ENCODE data around the gene GIMAP8.
"Not testable (repeated sequence)": the region's sequence is repeated elsewhere in the genome, so short reads cannot be mapped to it uniquely, and the experiment has no call there.

GIMAP8 gene

DNA sequence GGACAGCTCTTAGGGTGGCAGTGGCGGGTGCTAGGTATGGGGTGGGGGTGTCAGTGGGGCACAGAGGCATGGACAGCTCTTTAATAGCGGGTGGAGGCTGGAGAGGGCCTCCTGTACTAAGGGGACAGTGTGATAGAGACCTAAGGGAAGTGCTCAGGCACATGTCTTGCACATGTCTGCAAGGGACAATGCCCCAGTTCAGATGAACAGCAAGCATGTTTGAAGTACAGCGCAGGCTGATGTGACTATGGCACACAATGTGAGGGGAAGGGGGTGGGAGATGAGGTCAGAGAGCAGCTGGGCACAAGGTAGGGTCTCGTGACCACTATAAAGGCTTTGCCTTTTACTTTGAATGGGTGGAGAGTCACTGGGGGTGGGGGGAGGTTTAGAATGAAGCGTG is 3.5 kb downstream of the GIMAP8 start:
- TF ChIP-seq, protein P1, sequence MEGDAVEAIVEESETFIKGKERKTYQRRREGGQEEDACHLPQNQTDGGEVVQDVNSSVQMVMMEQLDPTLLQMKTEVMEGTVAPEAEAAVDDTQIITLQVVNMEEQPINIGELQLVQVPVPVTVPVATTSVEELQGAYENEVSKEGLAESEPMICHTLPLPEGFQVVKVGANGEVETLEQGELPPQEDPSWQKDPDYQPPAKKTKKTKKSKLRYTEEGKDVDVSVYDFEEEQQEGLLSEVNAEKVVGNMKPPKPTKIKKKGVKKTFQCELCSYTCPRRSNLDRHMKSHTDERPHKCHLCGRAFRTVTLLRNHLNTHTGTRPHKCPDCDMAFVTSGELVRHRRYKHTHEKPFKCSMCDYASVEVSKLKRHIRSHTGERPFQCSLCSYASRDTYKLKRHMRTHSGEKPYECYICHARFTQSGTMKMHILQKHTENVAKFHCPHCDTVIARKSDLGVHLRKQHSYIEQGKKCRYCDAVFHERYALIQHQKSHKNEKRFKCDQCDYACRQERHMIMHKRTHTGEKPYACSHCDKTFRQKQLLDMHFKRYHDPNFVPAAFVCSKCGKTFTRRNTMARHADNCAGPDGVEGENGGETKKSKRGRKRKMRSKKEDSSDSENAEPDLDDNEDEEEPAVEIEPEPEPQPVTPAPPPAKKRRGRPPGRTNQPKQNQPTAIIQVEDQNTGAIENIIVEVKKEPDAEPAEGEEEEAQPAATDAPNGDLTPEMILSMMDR (conservative IDR thresholded peaks at IDR 0.05; ENCODE audit: control insufficient read depth, insufficient read depth, low read depth, low read length), result no peak
- H3K4me3 ChIP-seq (ENCODE audit: control insufficient read depth, low read depth, low read length), result no peak overlapping the region
- DNase-seq (ENCODE audit: low read depth), result no peak

GRCh38 chr7:150457064-150457463 is 6.6 kb downstream of the GIMAP8 start:
- not testable (repeated sequence) for DNase-seq (ENCODE audit: low read depth)

DNA sequence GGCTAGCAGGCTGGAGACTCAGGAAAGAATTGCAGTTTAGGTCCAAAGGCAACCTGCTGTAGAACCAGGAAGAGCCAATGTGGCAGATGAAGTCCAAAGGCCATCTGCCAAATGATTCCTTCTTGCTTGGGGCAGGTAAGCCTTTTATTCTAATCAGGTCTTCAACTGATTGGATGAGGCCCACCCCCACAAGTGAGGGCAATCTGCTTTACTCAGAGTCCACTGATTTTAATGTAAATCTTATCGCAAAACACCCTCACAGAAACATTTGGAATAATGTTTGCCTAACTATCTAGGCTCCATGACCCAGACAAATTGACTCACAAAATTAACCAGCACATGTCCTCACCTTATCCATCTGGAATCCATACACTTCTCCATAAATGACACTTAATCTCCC is 7.8 kb downstream of the GIMAP8 start:
- no peak overlapping the region for H3K4me3 ChIP-seq (ENCODE audit: control insufficient read depth, low read depth, low read length)
- TF ChIP-seq, protein P1 (conservative IDR thresholded peaks at IDR 0.05; ENCODE audit: control insufficient read depth, insufficient read depth, low read depth, low read length), result no peak
- no peak for DNase-seq (ENCODE audit: low read depth)

More at GRCh38 chr7:150457064-150457463, 6.6 kb downstream of the GIMAP8 start:
- H3K4me3 ChIP-seq (ENCODE audit: control insufficient read depth, low read depth, low read length), result not testable (repeated sequence)

DNA sequence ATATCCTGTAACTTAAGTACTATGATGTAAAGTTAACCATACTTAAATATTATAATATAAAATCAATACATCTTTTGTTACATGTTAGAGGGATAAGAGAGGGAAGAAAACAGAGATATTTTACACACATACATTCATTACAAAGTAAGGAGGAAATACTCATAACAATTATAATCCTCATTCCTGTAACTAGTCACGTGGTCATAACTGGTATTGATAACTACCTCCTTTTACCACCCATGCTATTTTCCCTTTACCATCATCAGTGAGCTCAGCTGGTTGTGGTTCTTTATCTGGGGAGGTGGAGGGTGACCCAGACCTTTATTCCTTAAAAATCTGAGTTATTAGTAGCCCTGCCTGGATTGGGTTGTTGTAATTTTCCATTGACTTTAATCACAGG is 8.3 kb downstream of the GIMAP8 start:
- no peak overlapping the region for H3K4me3 ChIP-seq (ENCODE audit: control insufficient read depth, low read depth, low read length)
- DNase-seq (ENCODE audit: low read depth), result no peak
- TF ChIP-seq, protein P1 (conservative IDR thresholded peaks at IDR 0.05; ENCODE audit: control insufficient read depth, insufficient read depth, low read depth, low read length), result no peak

GRCh38 chr7:150461520-150461919 is 11.1 kb downstream of the GIMAP8 start:
- no peak overlapping the region for H3K4me3 ChIP-seq (ENCODE audit: control insufficient read depth, low read depth, low read length)
- TF ChIP-seq, protein P1 (conservative IDR thresholded peaks at IDR 0.05; ENCODE audit: control insufficient read depth, insufficient read depth, low read depth, low read length), result no peak
- DNase-seq (ENCODE audit: low read depth), result no peak

GRCh38 chr7:150462413-150462812 is 12.0 kb downstream of the GIMAP8 start:
- DNase-seq (ENCODE audit: low read depth), result no peak
- TF ChIP-seq, protein P1 (conservative IDR thresholded peaks at IDR 0.05; ENCODE audit: control insufficient read depth, insufficient read depth, low read depth, low read length), result no peak
- no peak overlapping the region for H3K4me3 ChIP-seq (ENCODE audit: control insufficient read depth, low read depth, low read length)

DNA sequence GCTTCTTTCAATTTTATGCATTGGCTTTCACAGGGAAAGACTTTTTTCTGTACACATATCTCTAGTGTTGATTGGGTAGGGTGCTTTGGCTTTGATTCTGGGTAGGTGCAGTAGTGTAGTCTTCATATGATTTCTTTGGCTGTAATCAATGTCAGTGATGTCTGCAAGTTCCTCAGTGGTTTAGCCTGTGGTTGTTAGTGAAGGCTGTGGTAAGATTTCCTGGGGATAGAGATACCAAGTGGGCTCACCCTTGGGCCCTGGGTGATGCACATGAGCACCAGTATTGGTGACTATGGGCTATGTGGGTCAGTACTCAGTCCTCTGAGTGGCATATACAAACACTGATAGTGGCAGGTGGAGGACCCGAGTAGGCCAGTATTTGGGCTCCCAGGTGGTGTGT is 13.0 kb downstream of the GIMAP8 start:
- no peak for DNase-seq (ENCODE audit: low read depth)
- TF ChIP-seq, protein P1 (conservative IDR thresholded peaks at IDR 0.05; ENCODE audit: control insufficient read depth, insufficient read depth, low read depth, low read length), result no peak
- H3K4me3 ChIP-seq (ENCODE audit: control insufficient read depth, low read depth, low read length), result no peak overlapping the region
